CD4-positive, alpha-beta memory T cell (primary cell): ENCODE results near the gene ERC1. TPM values are rescaled to one million over a fixed set of nuclear protein-coding genes. Genes with fewer than 3 reads are reported as not detected.
A peak's percentile ranks its signal among the peaks of the same experiment; 100 is the strongest.

Experiments
- CTCF ChIA-PET: fragments of 350-600 bp; sonication (Branson Sonifier 250); formaldehyde crosslinking; loops from one replicate; lab custom pipeline; 2021; ENCODE audit warnings: inconsistent platforms; ENCODE audit not compliant: partially characterized antibody; lab: Charles Lee
- POLR2A ChIA-PET: fragments of 350-600 bp; sonication (Branson Sonifier 250); formaldehyde crosslinking; loops from one replicate; lab custom pipeline; 2021; ENCODE audit not compliant: partially characterized antibody; lab: Charles Lee
- DNase-seq, 5 donors: peaks; one replicate each; pipeline versions ENCODE4 v3.0.0 to v3.0.0-alpha.2; 2020 to 2022; ENCODE audit warnings: mixed read lengths in 1 of 5
- H3K27ac ChIP-seq: one replicate; pipeline ENCODE4 v1.7.0; 2013; ENCODE audit warnings: low read depth, low read length
- H3K27me3 ChIP-seq: 2 replicates; pipeline ENCODE4 v1.7.0; 2013; ENCODE audit warnings: mild to moderate bottlenecking, low read length, moderate library complexity; ENCODE audit not compliant: insufficient read depth
- H3K36me3 ChIP-seq: 2 replicates; pipeline ENCODE4 v1.7.0; 2013; ENCODE audit warnings: mild to moderate bottlenecking, low read length, moderate library complexity; ENCODE audit not compliant: insufficient read depth
- H3K4me1 ChIP-seq: 2 replicates; pipeline ENCODE4 v1.7.0; 2013; ENCODE audit warnings: mild to moderate bottlenecking, low read length, moderate library complexity; ENCODE audit not compliant: insufficient read depth
- H3K4me3 ChIP-seq, 2 donors: one replicate each; pipeline ENCODE4 v1.7.0; 2013; ENCODE audit warnings: low read length in 2 of 2, mild to moderate bottlenecking in 1 of 2
- H3K9me3 ChIP-seq, 2 donors: one replicate each; pipeline ENCODE4 v1.7.0; 2013; ENCODE audit warnings: low read length in 2 of 2, control low read depth in 1 of 2; ENCODE audit not compliant: control insufficient read depth in 1 of 2
- H3K27ac Mint-ChIP-seq, 7 donors: one replicate each; pipeline ENCODE4 v1.8.0; 2020 to 2021; ENCODE audit warnings: mixed read lengths in 7 of 7, mild to moderate bottlenecking in 6 of 7, inconsistent platforms in 3 of 7, moderate library complexity in 3 of 7
- H3K27me3 Mint-ChIP-seq, 2 donors: one replicate each; pipeline ENCODE4 v1.8.0; 2020 to 2021; ENCODE audit warnings: mixed read lengths in 2 of 2
- H3K36me3 Mint-ChIP-seq, 2 donors: one replicate each; pipeline ENCODE4 v1.8.0; 2020 to 2021; ENCODE audit warnings: mixed read lengths in 2 of 2, inconsistent platforms in 1 of 2, mild to moderate bottlenecking in 1 of 2
- H3K4me1 Mint-ChIP-seq, 4 donors: one replicate each; pipeline ENCODE4 v1.8.0; 2020 to 2021; ENCODE audit warnings: mixed read lengths in 4 of 4, mild to moderate bottlenecking in 1 of 4
- H3K4me3 Mint-ChIP-seq, 8 donors: one replicate each; pipeline ENCODE4 v1.8.0; 2020 to 2021; ENCODE audit warnings: mixed read lengths in 8 of 8, mild to moderate bottlenecking in 7 of 8, moderate library complexity in 6 of 8, inconsistent platforms in 3 of 8
- H3K9me3 Mint-ChIP-seq, 8 donors: one replicate each; pipeline ENCODE4 v1.8.0; 2020 to 2021; ENCODE audit warnings: mixed read lengths in 8 of 8, mild to moderate bottlenecking in 5 of 8, inconsistent platforms in 3 of 8, moderate library complexity in 1 of 8
- intact Hi-C: fragments of 100-400 bp; cut with micrococcal nuclease; formaldehyde crosslinking; loops from one replicate; pipeline ENCODE4 v1.15.1; 2023
- polyA plus RNA-seq, 2 donors: library from polyadenylated mRNA; unstranded; fragments of 300-500 nt; fragmentation: Illumina TruSeq; gene quantifications; one replicate each; pipeline ENCODE4 v1.2.3, GENCODE V29; 2021
- total RNA-seq, 2 experiments: library from RNA; stranded (reverse); gene quantifications; one replicate each; pipeline ENCODE4 v1.2.3, GENCODE V29; 2021

ERC1 gene
- total and polyA plus RNA-seq, 4 experiments from 2014 or later = 4.0 to 41.7 (median 28.7) TPM

GRCh38 chr12:1069846-1070245 is 78.8 kb downstream of the ERC1 start:
- Histone ChIP-seq H3K27me3 (no peaks in the 10 kb centered on the region), H3K9me3 (no peaks in the 10 kb centered on the region), H3K36me3 (no peaks in the 10 kb centered on the region), H3K4me3 (no peak overlapping the region), H3K27ac (no peak overlapping the region), H3K4me1 (no peaks in the 10 kb centered on the region)
- intact Hi-C loops = no loop called here
- ChIA-PET CTCF (interaction anchor here (1.1 kb wide), 1 partner anchor 23 kb away, joined by 5 read pairs; no protein-coding TSS in a partner anchor), POLR2A (no interaction called here)
- peaks cover 8 to 13% of the 10 kb centered on the region in 2 donors for H3K36me3 Mint-ChIP-seq
- no peak for DNase-seq
- H3K4me1 Mint-ChIP-seq = peaks cover 0 to 17% (median 7%) of the 10 kb centered on the region in 4 donors
- peaks cover 0 to 9% (median 5%) of the 10 kb centered on the region in 8 donors for H3K9me3 Mint-ChIP-seq
- H3K27me3 Mint-ChIP-seq = no peaks in the 10 kb centered on the region
- no peak overlapping the region for H3K4me3 Mint-ChIP-seq
- no peak overlapping the region for H3K27ac Mint-ChIP-seq

GRCh38 chr12:1071182-1071581 is 80.2 kb downstream of the ERC1 start:
- H3K4me1 Mint-ChIP-seq = peaks cover 0 to 12% (median 7%) of the 10 kb centered on the region in 4 donors
- peaks cover 0 to 5% of the 10 kb centered on the region in 2 donors for H3K36me3 Mint-ChIP-seq
- Histone ChIP-seq H3K27me3 (no peaks in the 10 kb centered on the region), H3K27ac (no peak overlapping the region), H3K4me1 (no peaks in the 10 kb centered on the region), H3K36me3 (no peaks in the 10 kb centered on the region), H3K9me3 (no peaks in the 10 kb centered on the region), H3K4me3 (no peak overlapping the region)
- H3K9me3 Mint-ChIP-seq = peaks cover 0 to 1% (median 0%) of the 10 kb centered on the region in 8 donors
- ChIA-PET POLR2A (no interaction called here), CTCF (no interaction called here)
- H3K27ac Mint-ChIP-seq = no peak overlapping the region
- no peaks in the 10 kb centered on the region for H3K27me3 Mint-ChIP-seq
- H3K4me3 Mint-ChIP-seq = no peak overlapping the region
- intact Hi-C loops = no loop called here
- DNase-seq = no peak

- Mint-ChIP-seq H3K4me3 (no peak overlapping the region), H3K27me3 (no peaks in the 10 kb centered on the region), H3K27ac (no peak overlapping the region), H3K4me1 (peaks cover 0 to 16% (median 7%) of the 10 kb centered on the region in 4 donors), H3K9me3 (peaks cover 0 to 3% (median 0%) of the 10 kb centered on the region in 8 donors), H3K36me3 (peaks cover 0 to 5% of the 10 kb centered on the region in 2 donors)
- no peak for DNase-seq
- no peaks in the 10 kb centered on the region for H3K9me3 ChIP-seq
- CTCF ChIA-PET = interaction anchor here (0.6 kb wide), 1 partner anchor 18 kb away, joined by 4 read pairs; no protein-coding TSS in a partner anchor
- H3K4me3 ChIP-seq = no peak overlapping the region
- intact Hi-C loops = no loop called here
- POLR2A ChIA-PET = no interaction called here
- H3K4me1 ChIP-seq = no peaks in the 10 kb centered on the region
- H3K27ac ChIP-seq = no peak overlapping the region
- H3K36me3 ChIP-seq = no peaks in the 10 kb centered on the region
- H3K27me3 ChIP-seq = no peaks in the 10 kb centered on the region
These were observed 82.6 kb downstream of the ERC1 start for GRCh38 chr12:1073652-1074051.

- Mint-ChIP-seq H3K9me3 (peaks cover 0 to 4% (median 0%) of the 10 kb centered on the region in 8 donors), H3K27ac (peak overlapping the region in 1 of 7 donors; percentile 13), H3K27me3 (no peaks in the 10 kb centered on the region), H3K36me3 (peaks cover 0 to 5% of the 10 kb centered on the region in 2 donors), H3K4me3 (no peak overlapping the region), H3K4me1 (peaks cover 0 to 4% (median 0%) of the 10 kb centered on the region in 4 donors)
- POLR2A ChIA-PET = no interaction called here
- no peak overlapping the region for H3K4me3 ChIP-seq
- no peak overlapping the region for H3K27ac ChIP-seq
- CTCF ChIA-PET = interaction anchor here (1.1 kb wide), 1 partner anchor 16 kb away, joined by 3 read pairs; no protein-coding TSS in a partner anchor
- no peaks in the 10 kb centered on the region for H3K36me3 ChIP-seq
- intact Hi-C loops = no loop called here
- no peaks in the 10 kb centered on the region for H3K4me1 ChIP-seq
- no peaks in the 10 kb centered on the region for H3K9me3 ChIP-seq
- DNase-seq = no peak
- no peaks in the 10 kb centered on the region for H3K27me3 ChIP-seq
These were observed 86.2 kb downstream of the ERC1 start for GRCh38 chr12:1077036-1077803.

GRCh38 chr12:1078002-1078401 is 87.0 kb downstream of the ERC1 start:
- no peaks in the 10 kb centered on the region for H3K9me3 ChIP-seq
- H3K36me3 Mint-ChIP-seq = peaks cover 0 to 5% of the 10 kb centered on the region in 2 donors
- H3K9me3 Mint-ChIP-seq = peaks cover 0 to 4% (median 0%) of the 10 kb centered on the region in 8 donors
- H3K4me3 Mint-ChIP-seq = no peak overlapping the region
- CTCF ChIA-PET = interaction anchor here (1.1 kb wide), 1 partner anchor 15 kb away, joined by 3 read pairs; no protein-coding TSS in a partner anchor
- H3K27me3 Mint-ChIP-seq = no peaks in the 10 kb centered on the region
- H3K27ac Mint-ChIP-seq = no peak overlapping the region
- H3K27ac ChIP-seq = no peak overlapping the region
- H3K36me3 ChIP-seq = no peaks in the 10 kb centered on the region
- no peaks in the 10 kb centered on the region for H3K4me1 ChIP-seq
- POLR2A ChIA-PET = no interaction called here
- no peak overlapping the region for H3K4me3 ChIP-seq
- peaks cover 0 to 4% (median 0%) of the 10 kb centered on the region in 4 donors for H3K4me1 Mint-ChIP-seq
- intact Hi-C loops = no loop called here
- DNase-seq = no peak
- H3K27me3 ChIP-seq = no peaks in the 10 kb centered on the region

- Histone ChIP-seq H3K9me3 (no peaks in the 10 kb centered on the region), H3K27ac (no peak overlapping the region), H3K4me1 (no peaks in the 10 kb centered on the region), H3K36me3 (no peaks in the 10 kb centered on the region), H3K4me3 (no peak overlapping the region), H3K27me3 (no peaks in the 10 kb centered on the region)
- POLR2A ChIA-PET = no interaction called here
- intact Hi-C loops = no loop called here
- Mint-ChIP-seq H3K27me3 (no peaks in the 10 kb centered on the region), H3K27ac (peak overlapping the region in 1 of 7 donors; percentile 53), H3K9me3 (peaks cover 0 to 4% (median 0%) of the 10 kb centered on the region in 8 donors), H3K36me3 (peaks cover 0 to 5% of the 10 kb centered on the region in 2 donors), H3K4me1 (peaks cover 0 to 4% (median 2%) of the 10 kb centered on the region in 4 donors), H3K4me3 (no peak overlapping the region)
- CTCF ChIA-PET = interaction anchor here (3.7 kb wide), 1 partner anchor 12 kb away, joined by 23 read pairs; no protein-coding TSS in a partner anchor
- no peak for DNase-seq
These were observed 89.6 kb downstream of the ERC1 start for GRCh38 chr12:1080520-1081223.
